GM23338 (cell line): ENCODE measurements around the gene TANGO2. TPM values are rescaled to one million over a fixed set of nuclear protein-coding genes. Genes with fewer than 3 reads are reported as not detected.

Experiments used
- ATAC-seq: fragments of 200-7000 bp; cut with Tn5 transposase; 3 replicates; pipeline ENCODE4 v1.9.1; 2020
- DNase-seq: peaks from one replicate; pipeline ENCODE4 v3.0.0-alpha.2; 2015; ENCODE audit warnings: low spot score
- H2AFZ ChIP-seq: fragments of 200-600 bp; sonication (generic); 2 replicates; pipeline ENCODE4 v1.8.0; 2016; ENCODE audit warnings: antibody characterized with exemption, mild to moderate bottlenecking, moderate library complexity
- H3F3A ChIP-seq: fragments of 200-600 bp; sonication (generic); replicated peaks from 2 replicates; pipeline ENCODE4 v1.8.0; 2017; ENCODE audit warnings: antibody characterized with exemption, mixed run types, low read depth
- H3K27ac ChIP-seq: fragments of 200-600 bp; sonication (generic); 2 replicates; pipeline ENCODE4 v1.6.1; 2016; ENCODE audit warnings: low read depth
- H3K27me3 ChIP-seq: fragments of 200-600 bp; sonication (generic); 2 replicates; pipeline ENCODE4 v1.8.0; 2016; ENCODE audit warnings: mild to moderate bottlenecking, mixed run types, moderate library complexity; ENCODE audit not compliant: insufficient read depth
- H3K36me3 ChIP-seq: fragments of 200-600 bp; sonication (generic); 2 replicates; pipeline ENCODE4 v1.8.0; 2016; ENCODE audit warnings: mild to moderate bottlenecking; ENCODE audit not compliant: insufficient read depth
- H3K4me1 ChIP-seq: fragments of 200-600 bp; sonication (generic); 2 replicates; pipeline ENCODE4 v1.8.0; 2016; ENCODE audit warnings: mild to moderate bottlenecking, moderate library complexity; ENCODE audit not compliant: insufficient read depth
- H3K4me2 ChIP-seq: fragments of 200-600 bp; sonication (generic); 2 replicates; pipeline ENCODE4 v1.7.1; 2017; ENCODE audit warnings: mixed run types
- H3K4me3 ChIP-seq: fragments of 200-600 bp; sonication (generic); 2 replicates; pipeline ENCODE4 v1.6.1; 2016; ENCODE audit warnings: mixed run types
- H3K79me2 ChIP-seq: fragments of 200-600 bp; sonication (generic); replicated peaks from 2 replicates; pipeline ENCODE4 v1.8.0; 2017; ENCODE audit warnings: mild to moderate bottlenecking; ENCODE audit not compliant: insufficient read depth
- H3K9me2 ChIP-seq: fragments of 200-600 bp; sonication (generic); 2 replicates; pipeline ENCODE4 v1.8.0; 2017; ENCODE audit not compliant: insufficient read depth
- H4K20me1 ChIP-seq: fragments of 200-600 bp; sonication (generic); replicated peaks from 2 replicates; pipeline ENCODE4 v1.8.0; 2017; ENCODE audit warnings: mild to moderate bottlenecking; ENCODE audit not compliant: insufficient read depth
- H3K27ac Mint-ChIP-seq: 2 replicates; pipeline ENCODE4 v1.8.0; 2020; ENCODE audit warnings: inconsistent platforms, mild to moderate bottlenecking, moderate library complexity, mixed read lengths
- H3K27me3 Mint-ChIP-seq: 3 replicates; pipeline ENCODE4 v1.8.0; 2022; ENCODE audit warnings: low read depth, mild to moderate bottlenecking, moderate library complexity, mixed read lengths, inconsistent platforms; ENCODE audit not compliant: insufficient read depth, poor library complexity
- H3K36me3 Mint-ChIP-seq: 3 replicates; pipeline ENCODE4 v1.8.0; 2021; ENCODE audit warnings: low read depth, mild to moderate bottlenecking, inconsistent platforms, moderate library complexity, mixed read lengths
- H3K4me1 Mint-ChIP-seq: 3 replicates; pipeline ENCODE4 v1.8.0; 2020; ENCODE audit warnings: mild to moderate bottlenecking, inconsistent platforms, mixed read lengths
- H3K4me3 Mint-ChIP-seq: 3 replicates; pipeline ENCODE4 v1.8.0; 2021; ENCODE audit warnings: moderate library complexity, mild to moderate bottlenecking, inconsistent platforms, mixed read lengths
- H3K9me3 Mint-ChIP-seq: 3 replicates; pipeline ENCODE4 v1.8.0; 2020; ENCODE audit warnings: moderate library complexity, mild to moderate bottlenecking, inconsistent platforms, mixed read lengths
- CREB1 ChIP-seq: fragments of 250-450 bp; sonication (Bioruptor Pico); IDR thresholded peaks from 2 replicates; pipeline ENCODE4 v1.5.0; 2020; ENCODE audit warnings: low read depth, mild to moderate bottlenecking, moderate library complexity
- EZH2 ChIP-seq: fragments of 200-600 bp; sonication (generic); IDR thresholded peaks from one replicate; pipeline ENCODE4 v1.8.0; 2017; ENCODE audit warnings: antibody characterized with exemption, mild to moderate bottlenecking, low read depth; ENCODE audit not compliant: unreplicated experiment
- EZH2phosphoT487 ChIP-seq: fragments of 200-600 bp; sonication (generic); IDR thresholded peaks from one replicate; pipeline ENCODE4 v1.8.1; 2018; ENCODE audit warnings: antibody characterized with exemption; ENCODE audit not compliant: unreplicated experiment
- JUNB ChIP-seq: IDR thresholded peaks from one replicate; pipeline ENCODE4 v1.6.1; 2016; ENCODE audit warnings: antibody characterized with exemption; ENCODE audit not compliant: unreplicated experiment
- NANOG ChIP-seq: IDR thresholded peaks from 2 replicates; pipeline ENCODE4 v1.6.1; 2016; ENCODE audit warnings: antibody characterized with exemption, borderline replicate concordance
- POLR2AphosphoS5 ChIP-seq: IDR thresholded peaks from 2 replicates; pipeline ENCODE4 v1.6.1; 2016; ENCODE audit warnings: antibody characterized with exemption, low read depth
- REST ChIP-seq: IDR thresholded peaks from one replicate; pipeline ENCODE4 v1.6.1; 2018; ENCODE audit warnings: antibody characterized with exemption; ENCODE audit not compliant: unreplicated experiment
- STAT1 ChIP-seq: IDR thresholded peaks from one replicate; pipeline ENCODE4 v1.6.1; 2016; ENCODE audit warnings: antibody characterized with exemption; ENCODE audit not compliant: unreplicated experiment
- ZNF114 ChIP-seq: fragments of 250-450 bp; sonication (Bioruptor Pico); IDR thresholded peaks from 2 replicates; pipeline ENCODE4 v1.5.0; 2020; ENCODE audit warnings: mild to moderate bottlenecking, moderate library complexity
- ZNF331 ChIP-seq: fragments of 250-450 bp; sonication (Bioruptor Pico); IDR thresholded peaks from 2 replicates; pipeline ENCODE4 v1.5.0; 2020; ENCODE audit warnings: low read depth, mild to moderate bottlenecking, moderate library complexity
- polyA plus RNA-seq: library from polyadenylated mRNA; unstranded; fragments of >200 nt; fragmentation: Nextera tagmentation; extraction: Ambion mirVana; gene quantifications from 2 replicates; pipeline ENCODE4 v1.2.1, GENCODE V29; 2016
- total RNA-seq: library from RNA; depleted of rRNA; stranded (reverse); fragments of >200 nt; shearing (Covaris generic); gene quantifications from 2 replicates; pipeline ENCODE4 v1.2.3, GENCODE V29; 2014
- TF ChIP-seq, protein P1 (sequence below): IDR thresholded peaks from 2 replicates; pipeline ENCODE4 v1.6.1; 2016; ENCODE audit warnings: antibody characterized with exemption
- TF ChIP-seq, protein P2 (sequence below): fragments of 250-450 bp; sonication (Bioruptor Pico); IDR thresholded peaks from 2 replicates; pipeline ENCODE4 v1.5.0; 2020; ENCODE audit warnings: mild to moderate bottlenecking, moderate library complexity
- TF ChIP-seq, protein P3 (sequence below), 2 experiments: fragments of 200-600 bp in 1 of 2; sonication (generic) in 1 of 2; conservative IDR thresholded peaks; 2 replicates each; pipeline versions ENCODE4 v1.5.1 to v1.6.1; 2016 to 2017; ENCODE audit warnings: antibody characterized with exemption in 2 of 2, low read depth in 2 of 2, mild to moderate bottlenecking in 2 of 2, moderate library complexity in 1 of 2

Gene TANGO2
- total and polyA plus RNA-seq, 2 experiments from 2014 or later, result 6.9 to 15.0 TPM

- H4K20me1 ChIP-seq, result peaks cover 39% of the 10 kb centered on the region
- H3K4me3 ChIP-seq, result no peak overlapping the region
- no peaks in the 10 kb centered on the region; the same call in 1 of the 2 replicates for H3K4me1 ChIP-seq
- no peak overlapping the region for H3K27ac Mint-ChIP-seq
- no peak overlapping the region for H3K27ac ChIP-seq
- peaks cover 12% of the 10 kb centered on the region; the same call in 1 of the 2 replicates for H3F3A ChIP-seq
- no peak overlapping the region for H3K4me2 ChIP-seq
- peaks cover 98% of the 10 kb centered on the region for H3K36me3 Mint-ChIP-seq
- TF ChIP-seq STAT1, result no peak
- TF ChIP-seq, protein P1, sequence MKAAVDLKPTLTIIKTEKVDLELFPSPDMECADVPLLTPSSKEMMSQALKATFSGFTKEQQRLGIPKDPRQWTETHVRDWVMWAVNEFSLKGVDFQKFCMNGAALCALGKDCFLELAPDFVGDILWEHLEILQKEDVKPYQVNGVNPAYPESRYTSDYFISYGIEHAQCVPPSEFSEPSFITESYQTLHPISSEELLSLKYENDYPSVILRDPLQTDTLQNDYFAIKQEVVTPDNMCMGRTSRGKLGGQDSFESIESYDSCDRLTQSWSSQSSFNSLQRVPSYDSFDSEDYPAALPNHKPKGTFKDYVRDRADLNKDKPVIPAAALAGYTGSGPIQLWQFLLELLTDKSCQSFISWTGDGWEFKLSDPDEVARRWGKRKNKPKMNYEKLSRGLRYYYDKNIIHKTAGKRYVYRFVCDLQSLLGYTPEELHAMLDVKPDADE, result no peak
- no peak for TF ChIP-seq REST
- TF ChIP-seq EZH2phosphoT487, result no peak
- TF ChIP-seq NANOG, result no peak
- no peak for TF ChIP-seq ZNF114
- TF ChIP-seq EZH2, result no peak
- TF ChIP-seq ZNF331 (CRISPR knock-in tag), result no peak
- no peak for TF ChIP-seq POLR2AphosphoS5
- TF ChIP-seq, protein P2, sequence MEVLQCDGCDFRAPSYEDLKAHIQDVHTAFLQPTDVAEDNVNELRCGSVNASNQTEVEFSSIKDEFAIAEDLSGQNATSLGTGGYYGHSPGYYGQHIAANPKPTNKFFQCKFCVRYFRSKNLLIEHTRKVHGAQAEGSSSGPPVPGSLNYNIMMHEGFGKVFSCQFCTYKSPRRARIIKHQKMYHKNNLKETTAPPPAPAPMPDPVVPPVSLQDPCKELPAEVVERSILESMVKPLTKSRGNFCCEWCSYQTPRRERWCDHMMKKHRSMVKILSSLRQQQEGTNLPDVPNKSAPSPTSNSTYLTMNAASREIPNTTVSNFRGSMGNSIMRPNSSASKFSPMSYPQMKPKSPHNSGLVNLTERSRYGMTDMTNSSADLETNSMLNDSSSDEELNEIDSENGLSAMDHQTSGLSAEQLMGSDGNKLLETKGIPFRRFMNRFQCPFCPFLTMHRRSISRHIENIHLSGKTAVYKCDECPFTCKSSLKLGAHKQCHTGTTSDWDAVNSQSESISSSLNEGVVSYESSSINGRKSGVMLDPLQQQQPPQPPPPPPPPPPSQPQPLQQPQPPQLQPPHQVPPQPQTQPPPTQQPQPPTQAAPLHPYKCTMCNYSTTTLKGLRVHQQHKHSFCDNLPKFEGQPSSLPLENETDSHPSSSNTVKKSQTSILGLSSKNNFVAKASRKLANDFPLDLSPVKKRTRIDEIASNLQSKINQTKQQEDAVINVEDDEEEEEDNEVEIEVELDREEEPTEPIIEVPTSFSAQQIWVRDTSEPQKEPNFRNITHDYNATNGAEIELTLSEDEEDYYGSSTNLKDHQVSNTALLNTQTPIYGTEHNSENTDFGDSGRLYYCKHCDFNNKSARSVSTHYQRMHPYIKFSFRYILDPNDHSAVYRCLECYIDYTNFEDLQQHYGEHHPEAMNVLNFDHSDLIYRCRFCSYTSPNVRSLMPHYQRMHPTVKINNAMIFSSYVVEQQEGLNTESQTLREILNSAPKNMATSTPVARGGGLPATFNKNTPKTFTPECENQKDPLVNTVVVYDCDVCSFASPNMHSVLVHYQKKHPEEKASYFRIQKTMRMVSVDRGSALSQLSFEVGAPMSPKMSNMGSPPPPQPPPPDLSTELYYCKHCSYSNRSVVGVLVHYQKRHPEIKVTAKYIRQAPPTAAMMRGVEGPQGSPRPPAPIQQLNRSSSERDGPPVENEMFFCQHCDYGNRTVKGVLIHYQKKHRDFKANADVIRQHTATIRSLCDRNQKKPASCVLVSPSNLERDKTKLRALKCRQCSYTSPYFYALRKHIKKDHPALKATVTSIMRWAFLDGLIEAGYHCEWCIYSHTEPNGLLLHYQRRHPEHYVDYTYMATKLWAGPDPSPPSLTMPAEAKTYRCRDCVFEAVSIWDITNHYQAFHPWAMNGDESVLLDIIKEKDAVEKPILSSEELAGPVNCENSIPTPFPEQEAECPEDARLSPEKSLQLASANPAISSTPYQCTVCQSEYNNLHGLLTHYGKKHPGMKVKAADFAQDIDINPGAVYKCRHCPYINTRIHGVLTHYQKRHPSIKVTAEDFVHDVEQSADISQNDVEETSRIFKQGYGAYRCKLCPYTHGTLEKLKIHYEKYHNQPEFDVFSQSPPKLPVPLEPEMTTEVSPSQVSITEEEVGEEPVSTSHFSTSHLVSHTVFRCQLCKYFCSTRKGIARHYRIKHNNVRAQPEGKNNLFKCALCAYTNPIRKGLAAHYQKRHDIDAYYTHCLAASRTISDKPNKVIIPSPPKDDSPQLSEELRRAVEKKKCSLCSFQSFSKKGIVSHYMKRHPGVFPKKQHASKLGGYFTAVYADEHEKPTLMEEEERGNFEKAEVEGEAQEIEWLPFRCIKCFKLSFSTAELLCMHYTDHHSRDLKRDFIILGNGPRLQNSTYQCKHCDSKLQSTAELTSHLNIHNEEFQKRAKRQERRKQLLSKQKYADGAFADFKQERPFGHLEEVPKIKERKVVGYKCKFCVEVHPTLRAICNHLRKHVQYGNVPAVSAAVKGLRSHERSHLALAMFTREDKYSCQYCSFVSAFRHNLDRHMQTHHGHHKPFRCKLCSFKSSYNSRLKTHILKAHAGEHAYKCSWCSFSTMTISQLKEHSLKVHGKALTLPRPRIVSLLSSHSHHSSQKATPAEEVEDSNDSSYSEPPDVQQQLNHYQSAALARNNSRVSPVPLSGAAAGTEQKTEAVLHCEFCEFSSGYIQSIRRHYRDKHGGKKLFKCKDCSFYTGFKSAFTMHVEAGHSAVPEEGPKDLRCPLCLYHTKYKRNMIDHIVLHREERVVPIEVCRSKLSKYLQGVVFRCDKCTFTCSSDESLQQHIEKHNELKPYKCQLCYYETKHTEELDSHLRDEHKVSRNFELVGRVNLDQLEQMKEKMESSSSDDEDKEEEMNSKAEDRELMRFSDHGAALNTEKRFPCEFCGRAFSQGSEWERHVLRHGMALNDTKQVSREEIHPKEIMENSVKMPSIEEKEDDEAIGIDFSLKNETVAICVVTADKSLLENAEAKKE (CRISPR knock-in tag), result no peak
- TF ChIP-seq JUNB, result no peak
- no peak for TF ChIP-seq CREB1 (CRISPR knock-in tag)
- TF ChIP-seq, protein P3, sequence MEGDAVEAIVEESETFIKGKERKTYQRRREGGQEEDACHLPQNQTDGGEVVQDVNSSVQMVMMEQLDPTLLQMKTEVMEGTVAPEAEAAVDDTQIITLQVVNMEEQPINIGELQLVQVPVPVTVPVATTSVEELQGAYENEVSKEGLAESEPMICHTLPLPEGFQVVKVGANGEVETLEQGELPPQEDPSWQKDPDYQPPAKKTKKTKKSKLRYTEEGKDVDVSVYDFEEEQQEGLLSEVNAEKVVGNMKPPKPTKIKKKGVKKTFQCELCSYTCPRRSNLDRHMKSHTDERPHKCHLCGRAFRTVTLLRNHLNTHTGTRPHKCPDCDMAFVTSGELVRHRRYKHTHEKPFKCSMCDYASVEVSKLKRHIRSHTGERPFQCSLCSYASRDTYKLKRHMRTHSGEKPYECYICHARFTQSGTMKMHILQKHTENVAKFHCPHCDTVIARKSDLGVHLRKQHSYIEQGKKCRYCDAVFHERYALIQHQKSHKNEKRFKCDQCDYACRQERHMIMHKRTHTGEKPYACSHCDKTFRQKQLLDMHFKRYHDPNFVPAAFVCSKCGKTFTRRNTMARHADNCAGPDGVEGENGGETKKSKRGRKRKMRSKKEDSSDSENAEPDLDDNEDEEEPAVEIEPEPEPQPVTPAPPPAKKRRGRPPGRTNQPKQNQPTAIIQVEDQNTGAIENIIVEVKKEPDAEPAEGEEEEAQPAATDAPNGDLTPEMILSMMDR (conservative IDR thresholded peaks at IDR 0.05; ENCODE audit: low read depth in 2 of 2), result no peak
- no peaks in the 10 kb centered on the region for H3K9me2 ChIP-seq
- peaks cover 57% of the 10 kb centered on the region for H3K79me2 ChIP-seq
- H3K27me3 ChIP-seq, result no peaks in the 10 kb centered on the region
- H3K9me3 Mint-ChIP-seq, result no peaks in the 10 kb centered on the region
- no peak for ATAC-seq
- H3K4me1 Mint-ChIP-seq, result peaks cover 17% of the 10 kb centered on the region
- no peak overlapping the region for H2AFZ ChIP-seq
- H3K4me3 Mint-ChIP-seq, result no peak overlapping the region
- peaks cover 9% of the 10 kb centered on the region for H3K27me3 Mint-ChIP-seq
- DNase-seq, result no peak
- peaks cover 40% of the 10 kb centered on the region for H3K36me3 ChIP-seq
Measured at GRCh38 chr22:20096574-20097420, 75.9 kb downstream of the TANGO2 start.
